ENCODE data around the gene ALKBH3.

GRCh38 chr11:43917851-43918250 is 37.2 kb downstream of the ALKBH3 start:
- no peak for TF ChIP-seq CTCF (IDR thresholded peaks at IDR 0.05)
- no peak for TF ChIP-seq POLR2AphosphoS5 (IDR thresholded peaks at IDR 0.05)

Measured in stomach (tissue), 4 donors.